ENCODE data around the gene GSTO2.

Gene GSTO2

GRCh38 chr10:104260775-104261115, 8.2 kb upstream of the GSTO2 start:
- Mint-ChIP-seq H3K27me3 (no peaks in the 10 kb centered on the region), H3K4me1 (peaks cover 67% of the 10 kb centered on the region), H3K27ac (peak overlapping the region; percentile 76), H3K36me3 (peaks cover 54% of the 10 kb centered on the region), H3K9me3 (no peaks in the 10 kb centered on the region), H3K4me3 (peak overlapping the region; percentile 1)
- ATAC-seq = peak; percentile 56

DNA sequence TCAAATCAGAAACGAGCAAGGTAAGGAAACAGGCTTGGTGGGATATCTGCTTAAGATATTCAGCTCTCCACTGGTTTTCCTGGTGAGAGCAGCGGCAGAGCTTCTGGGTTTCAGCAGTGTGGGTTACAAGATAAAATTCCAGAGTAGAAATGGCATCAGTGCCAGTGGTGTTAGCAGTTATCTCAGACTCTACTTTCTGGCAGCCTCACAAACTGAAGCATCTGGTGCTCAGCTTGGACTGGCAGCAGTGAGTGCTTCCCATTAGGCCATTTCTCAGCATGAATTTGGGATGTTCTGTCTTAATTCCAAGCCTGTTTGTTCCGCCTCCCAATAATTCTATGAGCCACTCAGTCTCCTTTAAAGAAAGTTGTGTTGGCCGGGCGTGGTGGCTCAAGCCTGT, 6.9 kb upstream of the GSTO2 start:
- H3K27me3 Mint-ChIP-seq = no peaks in the 10 kb centered on the region
- peaks cover 60% of the 10 kb centered on the region for H3K36me3 Mint-ChIP-seq
- peaks cover 64% of the 10 kb centered on the region for H3K4me1 Mint-ChIP-seq
- H3K4me3 Mint-ChIP-seq = no peak overlapping the region
- no peak for ATAC-seq
- H3K9me3 Mint-ChIP-seq = no peaks in the 10 kb centered on the region
- H3K27ac Mint-ChIP-seq = peak overlapping the region; percentile 76

DNA sequence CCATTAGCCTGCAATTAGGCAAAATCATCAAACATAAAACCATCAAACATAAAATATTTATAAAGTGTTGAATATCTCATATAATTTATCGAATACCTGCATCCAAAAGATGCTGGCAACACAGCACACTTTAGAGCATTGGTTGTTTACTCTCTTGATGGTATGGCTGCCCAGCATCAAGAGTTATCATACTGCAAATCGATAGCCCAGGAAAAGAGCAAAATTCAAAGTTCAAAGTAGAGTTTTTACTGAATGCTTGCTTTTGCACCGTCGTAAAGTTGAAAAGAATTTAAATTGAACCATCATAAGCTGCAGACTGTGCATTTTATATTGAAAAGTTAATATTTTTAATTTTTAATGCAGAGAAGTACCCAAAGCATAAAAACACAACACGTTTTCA, 4.2 kb upstream of the GSTO2 start:
- peaks cover 46% of the 10 kb centered on the region for H3K36me3 Mint-ChIP-seq
- peaks cover 62% of the 10 kb centered on the region for H3K4me1 Mint-ChIP-seq
- H3K27me3 Mint-ChIP-seq = no peaks in the 10 kb centered on the region
- peak overlapping the region; percentile 39 for H3K27ac Mint-ChIP-seq
- no peaks in the 10 kb centered on the region for H3K9me3 Mint-ChIP-seq
- no peak overlapping the region for H3K4me3 Mint-ChIP-seq
- ATAC-seq = no peak

GRCh38 chr10:104267721-104268404, 1.1 kb upstream of the GSTO2 start:
- Mint-ChIP-seq H3K27ac (peak overlapping the region; percentile 83), H3K4me1 (peaks cover 44% of the 10 kb centered on the region), H3K27me3 (no peaks in the 10 kb centered on the region), H3K9me3 (no peaks in the 10 kb centered on the region), H3K4me3 (peak overlapping the region; percentile 94), H3K36me3 (peaks cover 27% of the 10 kb centered on the region)
- peak; percentile 5 for ATAC-seq

GRCh38 chr10:104268405-104268712, 625 bp upstream of the GSTO2 start:
- no peak for ATAC-seq
- Mint-ChIP-seq H3K9me3 (no peaks in the 10 kb centered on the region), H3K36me3 (peaks cover 27% of the 10 kb centered on the region), H3K27me3 (no peaks in the 10 kb centered on the region), H3K27ac (peak overlapping the region; percentile 83), H3K4me1 (peaks cover 44% of the 10 kb centered on the region), H3K4me3 (peak overlapping the region; percentile 94)

DNA sequence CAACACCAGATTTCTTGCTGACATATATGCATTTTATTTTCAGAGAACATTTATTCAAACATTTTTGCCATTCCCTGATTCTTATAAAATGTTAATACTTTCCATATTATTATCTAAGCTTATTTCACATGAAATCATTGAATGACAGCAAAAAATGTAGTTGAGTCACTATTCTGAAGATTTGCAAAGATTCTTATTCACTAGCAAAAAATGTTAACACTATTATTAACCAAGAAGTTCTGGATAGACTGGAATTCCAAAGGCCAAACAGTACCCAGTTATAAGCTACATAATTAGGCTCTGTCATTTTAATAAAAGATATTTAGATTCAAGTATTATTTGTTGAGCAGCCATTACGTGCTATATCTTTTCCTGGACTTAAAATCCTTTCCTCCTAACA, 4.3 kb downstream of the GSTO2 start:
- no peaks in the 10 kb centered on the region for H3K36me3 Mint-ChIP-seq
- no peak for ATAC-seq

GRCh38 chr10:104273899-104274575, 5.1 kb downstream of the GSTO2 start:
- no peak for ATAC-seq
- no peak overlapping the region for H3K4me3 Mint-ChIP-seq
- H3K4me1 Mint-ChIP-seq = peaks cover 15% of the 10 kb centered on the region

More for the DNA sequence above, 4.3 kb downstream of the GSTO2 start:
- Mint-ChIP-seq H3K27me3 (peaks cover 23% of the 10 kb centered on the region), H3K4me1 (peaks cover 15% of the 10 kb centered on the region), H3K27ac (no peak overlapping the region), H3K9me3 (no peaks in the 10 kb centered on the region), H3K4me3 (no peak overlapping the region)

GRCh38 chr10:104274762-104275721, 6.1 kb downstream of the GSTO2 start:
- peaks cover 23% of the 10 kb centered on the region for H3K27me3 Mint-ChIP-seq
- no peaks in the 10 kb centered on the region for H3K36me3 Mint-ChIP-seq
- no peaks in the 10 kb centered on the region for H3K9me3 Mint-ChIP-seq
- H3K27ac Mint-ChIP-seq = no peak overlapping the region
- ATAC-seq = no peak
- peaks cover 6% of the 10 kb centered on the region for H3K4me1 Mint-ChIP-seq
- H3K4me3 Mint-ChIP-seq = peak overlapping the region; percentile 47

More at GRCh38 chr10:104273899-104274575, 5.1 kb downstream of the GSTO2 start:
- H3K9me3 Mint-ChIP-seq = no peaks in the 10 kb centered on the region
- H3K27ac Mint-ChIP-seq = no peak overlapping the region
- H3K36me3 Mint-ChIP-seq = no peaks in the 10 kb centered on the region
- H3K27me3 Mint-ChIP-seq = peaks cover 23% of the 10 kb centered on the region

- Mint-ChIP-seq H3K27ac (no peak overlapping the region), H3K27me3 (peaks cover 23% of the 10 kb centered on the region), H3K4me3 (no peak overlapping the region), H3K9me3 (no peaks in the 10 kb centered on the region), H3K36me3 (no peaks in the 10 kb centered on the region), H3K4me1 (peaks cover 6% of the 10 kb centered on the region)
- no peak for ATAC-seq
Measured at GRCh38 chr10:104276192-104276591, 7.2 kb downstream of the GSTO2 start.

GRCh38 chr10:104277785-104278184, 8.8 kb downstream of the GSTO2 start:
- ATAC-seq = no peak
- H3K36me3 Mint-ChIP-seq = no peaks in the 10 kb centered on the region
- H3K4me3 Mint-ChIP-seq = no peak overlapping the region
- H3K9me3 Mint-ChIP-seq = no peaks in the 10 kb centered on the region
- H3K27me3 Mint-ChIP-seq = peaks cover 23% of the 10 kb centered on the region
- no peak overlapping the region for H3K27ac Mint-ChIP-seq
- peaks cover 6% of the 10 kb centered on the region for H3K4me1 Mint-ChIP-seq

GRCh38 chr10:104279550-104280259, 10.7 kb downstream of the GSTO2 start:
- Mint-ChIP-seq H3K27me3 (peaks cover 13% of the 10 kb centered on the region), H3K4me3 (no peak overlapping the region), H3K9me3 (no peaks in the 10 kb centered on the region), H3K4me1 (peaks cover 3% of the 10 kb centered on the region), H3K36me3 (no peaks in the 10 kb centered on the region), H3K27ac (no peak overlapping the region)
- no peak for ATAC-seq

- H3K4me3 Mint-ChIP-seq = no peak overlapping the region
- no peaks in the 10 kb centered on the region for H3K4me1 Mint-ChIP-seq
- no peak for ATAC-seq
- no peaks in the 10 kb centered on the region for H3K9me3 Mint-ChIP-seq
- no peak overlapping the region for H3K27ac Mint-ChIP-seq
- no peaks in the 10 kb centered on the region for H3K36me3 Mint-ChIP-seq
- H3K27me3 Mint-ChIP-seq = no peaks in the 10 kb centered on the region
Measured at GRCh38 chr10:104281694-104282093, 12.7 kb downstream of the GSTO2 start.

DNA sequence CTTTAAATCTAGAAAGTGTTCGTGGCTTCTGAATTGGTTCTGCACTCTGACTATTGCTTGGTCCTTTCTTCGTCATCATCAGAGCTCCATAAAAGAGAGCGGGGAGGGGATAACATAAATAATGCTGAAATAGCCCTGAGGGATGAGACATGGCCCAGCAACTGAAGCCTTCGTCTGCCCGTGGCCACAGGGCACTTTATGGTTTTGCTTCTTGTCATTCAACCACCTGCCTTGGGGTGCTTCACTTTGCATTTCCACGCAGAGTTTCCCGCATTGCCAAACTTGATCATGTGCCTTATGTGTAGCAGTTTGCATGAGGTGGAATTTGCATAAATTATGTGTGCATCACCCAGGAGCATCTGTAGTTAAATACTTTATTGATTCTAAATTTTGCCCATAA, 15.9 kb downstream of the GSTO2 start:
- Mint-ChIP-seq H3K27me3 (peaks cover 31% of the 10 kb centered on the region), H3K36me3 (no peaks in the 10 kb centered on the region), H3K27ac (no peak overlapping the region), H3K4me3 (no peak overlapping the region), H3K9me3 (no peaks in the 10 kb centered on the region), H3K4me1 (no peaks in the 10 kb centered on the region)
- ATAC-seq = no peak

DNA sequence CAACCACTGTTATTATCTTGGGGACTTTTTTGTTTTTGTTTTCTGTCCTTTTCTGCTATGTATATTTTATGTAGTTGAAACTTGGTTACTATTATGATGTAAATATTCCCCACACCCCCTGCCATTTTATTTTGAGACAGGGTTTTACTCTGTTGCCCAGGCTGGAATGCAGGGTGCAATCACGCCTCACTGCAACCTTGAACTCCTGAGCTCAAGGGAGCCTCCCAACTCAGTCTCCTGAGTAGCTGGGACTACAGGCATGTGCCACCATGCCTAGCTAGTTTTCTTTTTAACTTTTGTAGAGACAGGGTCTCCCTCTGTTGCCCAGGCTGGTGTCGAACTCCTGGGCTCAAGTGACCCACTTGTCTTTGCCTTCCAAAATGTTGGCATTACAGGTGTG, 18.0 kb downstream of the GSTO2 start:
- Mint-ChIP-seq H3K27me3 (peaks cover 38% of the 10 kb centered on the region), H3K4me3 (no peak overlapping the region), H3K9me3 (no peaks in the 10 kb centered on the region), H3K27ac (no peak overlapping the region), H3K36me3 (no peaks in the 10 kb centered on the region), H3K4me1 (peaks cover 9% of the 10 kb centered on the region)
- ATAC-seq = no peak

- H3K27me3 Mint-ChIP-seq = peaks cover 38% of the 10 kb centered on the region
- no peaks in the 10 kb centered on the region for H3K36me3 Mint-ChIP-seq
- no peak for ATAC-seq
- peaks cover 10% of the 10 kb centered on the region for H3K4me1 Mint-ChIP-seq
- no peak overlapping the region for H3K27ac Mint-ChIP-seq
- H3K9me3 Mint-ChIP-seq = no peaks in the 10 kb centered on the region
- H3K4me3 Mint-ChIP-seq = no peak overlapping the region
Measured at GRCh38 chr10:104288355-104288754, 19.4 kb downstream of the GSTO2 start.
